HG03280 (cell line): Measurements from ENCODE around the gene MTARC2.

Experiments used
- ATAC-seq: cut with Tn5 transposase; IDR thresholded peaks from one replicate; pipeline ENCODE4 v1.9.1; 2021; ENCODE audit warnings: mild to moderate bottlenecking, moderate library complexity; ENCODE audit not compliant: unreplicated experiment

Gene MTARC2

GRCh38 chr1:220824031-220824989 lies 76.2 kb downstream of the MTARC2 start:
- no peak for ATAC-seq

DNA sequence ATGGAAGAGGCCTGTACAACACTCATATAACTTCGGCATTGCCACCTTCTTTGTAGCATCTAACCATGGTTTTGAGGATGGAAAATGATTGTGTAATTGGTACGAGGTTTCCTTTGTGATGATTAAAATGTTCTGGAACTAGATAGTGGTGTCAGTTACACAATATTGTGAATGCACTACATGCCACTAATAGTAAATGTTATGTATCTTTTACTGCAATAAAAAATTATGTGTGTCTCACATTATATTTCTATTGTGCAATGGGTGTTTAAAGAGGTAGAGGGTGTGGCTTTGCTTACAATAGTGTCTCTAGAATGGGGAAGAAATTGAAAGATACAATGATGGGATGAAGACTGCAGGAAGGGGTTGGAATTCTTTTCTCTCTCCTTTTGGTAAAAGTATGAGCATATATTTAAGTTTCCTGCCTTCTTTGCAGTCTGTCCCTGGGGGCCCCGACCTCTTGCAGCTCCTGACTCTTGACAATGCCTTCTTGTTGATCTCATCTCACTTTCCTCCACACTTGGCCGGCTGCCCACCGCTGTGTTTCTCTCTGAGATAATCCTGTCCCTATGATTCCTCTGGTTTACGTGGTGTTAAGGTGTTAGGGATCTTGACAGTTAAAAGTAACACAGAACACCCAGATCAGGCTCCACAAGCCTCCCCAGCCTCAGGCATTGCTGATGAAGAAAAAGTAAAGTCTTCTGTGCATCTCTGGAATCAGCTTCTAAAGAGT lies 77.9 kb downstream of the MTARC2 start:
- ATAC-seq = no peak

- ATAC-seq = no peak
These were observed 78.6 kb downstream of the MTARC2 start for GRCh38 chr1:220826729-220827128.

- no peak for ATAC-seq
These were observed 79.5 kb downstream of the MTARC2 start for GRCh38 chr1:220827445-220828178.

DNA sequence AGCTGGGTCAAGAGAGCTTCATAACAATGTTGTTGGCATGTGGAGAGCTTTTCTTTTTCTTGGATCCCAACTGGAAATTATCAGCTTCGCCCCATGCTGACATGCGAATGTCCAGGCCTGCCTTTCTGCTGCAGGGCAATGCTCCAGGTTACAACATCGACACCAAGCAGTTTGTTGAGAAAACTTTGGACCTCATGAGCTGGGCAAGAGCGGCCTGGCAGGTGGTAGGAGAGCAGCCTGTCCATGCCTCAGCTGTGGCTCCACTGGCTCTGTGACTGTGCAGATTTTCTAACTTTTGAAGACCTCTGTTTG lies 80.0 kb downstream of the MTARC2 start:
- no peak for ATAC-seq

GRCh38 chr1:220828950-220829586 lies 80.9 kb downstream of the MTARC2 start:
- ATAC-seq = no peak

DNA sequence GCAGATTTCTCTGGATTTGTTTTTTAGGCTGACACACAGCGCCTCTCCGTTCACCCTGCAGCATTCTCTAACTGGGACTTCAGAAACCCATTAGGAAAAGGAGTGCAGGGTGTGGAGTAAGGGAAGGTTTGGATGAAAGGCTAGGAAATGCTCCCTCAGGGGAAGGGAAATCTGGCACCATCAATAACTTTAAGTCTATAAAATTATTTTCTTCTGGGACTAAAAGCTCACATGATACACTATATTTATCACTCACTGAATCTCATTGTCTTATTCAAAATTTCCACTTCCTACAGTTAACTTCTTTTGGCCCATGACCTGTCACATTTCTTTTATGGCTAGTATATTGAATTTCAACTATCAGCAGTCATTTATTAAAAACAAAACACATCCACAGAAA lies 85.3 kb downstream of the MTARC2 start:
- no peak for ATAC-seq
